Mesendoderm (in vitro differentiated cells): ENCODE results near the gene PSME3IP1.

Source experiments
- DNase-seq: peaks from one replicate; pipeline ENCODE4 v3.0.0; 2013
- H2AK5ac ChIP-seq: 2 replicates; pipeline ENCODE4 v1.6.1; 2013; ENCODE audit warnings: low read length, inconsistent platforms
- H2BK120ac ChIP-seq: 2 replicates; pipeline ENCODE4 v1.6.1; 2013; ENCODE audit warnings: low read depth, mild to moderate bottlenecking, low read length, moderate library complexity, mixed read lengths
- H2BK15ac ChIP-seq: replicated peaks from 2 replicates; pipeline ENCODE4 v1.6.1; 2013; ENCODE audit warnings: low read depth, mild to moderate bottlenecking, moderate library complexity
- H2BK5ac ChIP-seq: 2 replicates; pipeline ENCODE4 v1.6.1; 2013; ENCODE audit warnings: low read length, inconsistent platforms
- H3K18ac ChIP-seq: 2 replicates; pipeline ENCODE4 v1.6.1; 2013; ENCODE audit warnings: mild to moderate bottlenecking, low read length, mixed read lengths
- H3K23ac ChIP-seq: one replicate; pipeline ENCODE4 v1.6.1; 2013; ENCODE audit warnings: low read length
- H3K27ac ChIP-seq: 2 replicates; pipeline ENCODE4 v1.5.1; 2013; ENCODE audit warnings: low read depth, mild to moderate bottlenecking, inconsistent platforms, low read length, moderate library complexity
- H3K27me3 ChIP-seq: 2 replicates; pipeline ENCODE4 v1.6.1; 2013; ENCODE audit warnings: low read length, control low read depth, mild to moderate bottlenecking, inconsistent platforms; ENCODE audit not compliant: insufficient read depth, poor library complexity
- H3K36me3 ChIP-seq: 2 replicates; pipeline ENCODE4 v1.6.1; 2013; ENCODE audit warnings: low read length, inconsistent platforms; ENCODE audit not compliant: control insufficient read depth, insufficient read depth
- H3K4ac ChIP-seq: one replicate; pipeline ENCODE4 v1.6.1; 2013; ENCODE audit warnings: low read depth, mild to moderate bottlenecking, low read length, moderate library complexity
- H3K4me1 ChIP-seq: 2 replicates; pipeline ENCODE4 v1.6.1; 2013; ENCODE audit warnings: low read depth, low read length, inconsistent platforms; ENCODE audit not compliant: control insufficient read depth
- H3K4me2 ChIP-seq: 2 replicates; pipeline ENCODE4 v1.6.1; 2013; ENCODE audit warnings: low read length
- H3K4me3 ChIP-seq: 2 replicates; pipeline ENCODE4 v1.5.1; 2013; ENCODE audit warnings: mild to moderate bottlenecking, low read length
- H3K56ac ChIP-seq: one replicate; pipeline ENCODE4 v1.6.1; 2013; ENCODE audit warnings: low read length
- H3K79me1 ChIP-seq: 2 replicates; pipeline ENCODE4 v1.6.1; 2013; ENCODE audit warnings: low read length, inconsistent platforms
- H3K79me2 ChIP-seq: 2 replicates; pipeline ENCODE4 v1.6.1; 2013; ENCODE audit warnings: mild to moderate bottlenecking, low read length; ENCODE audit not compliant: control insufficient read depth, insufficient read depth
- H3K9ac ChIP-seq: 2 replicates; pipeline ENCODE4 v1.6.1; 2013; ENCODE audit warnings: low read length, inconsistent platforms
- H4K5ac ChIP-seq: one replicate; pipeline ENCODE4 v1.6.1; 2013; ENCODE audit warnings: low read length
- H4K8ac ChIP-seq: one replicate; pipeline ENCODE4 v1.6.1; 2013; ENCODE audit warnings: low read depth, mild to moderate bottlenecking, control low read depth, low read length, moderate library complexity
- WGBS: extraction: QIAGEN DNeasy Blood & Tissue Kit; methylation state at CpG from one replicate; pipeline ENCODE4 v1.1.7; 2013; ENCODE audit warnings: low lambda C conversion rate, missing lambda C conversion rate; ENCODE audit not compliant: insufficient coverage; ENCODE audit errors: extremely low coverage; 5-methylcytosine and 5-hydroxymethylcytosine counted together

The PSME3IP1 gene

GRCh38 chr16:57104706-57105105 lies 81.1 kb downstream of the PSME3IP1 start:
- H3K9ac ChIP-seq = no peak overlapping the region
- H3K27ac ChIP-seq = no peak overlapping the region
- no peak overlapping the region for H3K4me2 ChIP-seq
- H2BK120ac ChIP-seq = no peak overlapping the region
- H3K79me2 ChIP-seq = no peaks in the 10 kb centered on the region
- H3K79me1 ChIP-seq = no peaks in the 10 kb centered on the region
- no peak overlapping the region for H3K56ac ChIP-seq
- H3K27me3 ChIP-seq = no peaks in the 10 kb centered on the region
- WGBS = no CpG with 5 or more reads among the region's 3 CpGs
- H3K18ac ChIP-seq = no peak overlapping the region
- no peak overlapping the region for H3K4ac ChIP-seq
- no peak overlapping the region for H2BK15ac ChIP-seq
- no peaks in the 10 kb centered on the region for H3K4me1 ChIP-seq
- no peaks in the 10 kb centered on the region for H3K36me3 ChIP-seq
- no peak overlapping the region for H2AK5ac ChIP-seq
- DNase-seq = no peak
- no peak overlapping the region for H4K8ac ChIP-seq
- no peak overlapping the region for H4K5ac ChIP-seq
- no peak overlapping the region for H3K23ac ChIP-seq
- no peak overlapping the region for H3K4me3 ChIP-seq
- H2BK5ac ChIP-seq = no peak overlapping the region

- Histone ChIP-seq H4K8ac (no peak overlapping the region), H3K79me2 (no peaks in the 10 kb centered on the region), H2BK120ac (no peak overlapping the region), H3K4me1 (no peaks in the 10 kb centered on the region), H2AK5ac (no peak overlapping the region), H3K36me3 (no peaks in the 10 kb centered on the region), H2BK5ac (no peak overlapping the region), H2BK15ac (no peak overlapping the region), H3K9ac (no peak overlapping the region), H3K23ac (no peak overlapping the region), H3K27me3 (no peaks in the 10 kb centered on the region), H3K18ac (no peak overlapping the region), H4K5ac (no peak overlapping the region), H3K4ac (no peak overlapping the region), H3K56ac (peak overlapping the region; percentile 15), H3K4me3 (no peak overlapping the region), H3K27ac (no peak overlapping the region), H3K79me1 (no peaks in the 10 kb centered on the region), H3K4me2 (no peak overlapping the region)
- DNase-seq = no peak
- WGBS = 100% methylated on average over 1 of the region's 16 CpGs
Measured at GRCh38 chr16:57102888-57103851, 82.7 kb downstream of the PSME3IP1 start.
